HG03520 (cell line): ENCODE measurements around the gene ASL.
"Not testable (repeated sequence)": the region's sequence is repeated elsewhere in the genome, so short reads cannot be mapped to it uniquely, and the experiment has no call there.

Experiments
- ATAC-seq: cut with Tn5 transposase; IDR thresholded peaks from one replicate; pipeline ENCODE4 v1.9.1; 2021; ENCODE audit warnings: mild to moderate bottlenecking, moderate library complexity; ENCODE audit not compliant: unreplicated experiment

ASL gene

GRCh38 chr7:66075590-66076461, at the start of gene ASL:
Gene ASL (plus strand): TSS chr7:66075819. CDS start chr7:66076082, 263 bp downstream.
- ATAC-seq: peak; percentile 98

GRCh38 chr7:66028342-66028741, 47.3 kb upstream of the ASL start:
- not testable (repeated sequence) for ATAC-seq

- no peak for ATAC-seq
Observed at GRCh38 chr7:66033471-66034385, 41.9 kb upstream of the ASL start.

GRCh38 chr7:66034436-66035010, 41.1 kb upstream of the ASL start:
- not testable (repeated sequence) for ATAC-seq

- no peak for ATAC-seq
Observed at GRCh38 chr7:66036382-66036781, 39.2 kb upstream of the ASL start.

- no peak for ATAC-seq
Observed at GRCh38 chr7:66036788-66037187, 38.8 kb upstream of the ASL start.

GRCh38 chr7:66039094-66039670, 36.4 kb upstream of the ASL start:
- ATAC-seq: no peak

GRCh38 chr7:66043681-66044497, 31.7 kb upstream of the ASL start:
- no peak for ATAC-seq

GRCh38 chr7:66044498-66044854, 31.1 kb upstream of the ASL start:
- ATAC-seq: not testable (repeated sequence)

- no peak for ATAC-seq
Observed at GRCh38 chr7:66047426-66047825, 28.2 kb upstream of the ASL start.

- ATAC-seq: not testable (repeated sequence)
Observed at GRCh38 chr7:66049886-66050285, 25.7 kb upstream of the ASL start.

GRCh38 chr7:66050337-66050957, 25.2 kb upstream of the ASL start:
- ATAC-seq: no peak

GRCh38 chr7:66050990-66051448, 24.6 kb upstream of the ASL start:
- ATAC-seq: no peak

GRCh38 chr7:66052447-66052846, 23.2 kb upstream of the ASL start:
- ATAC-seq: no peak

- ATAC-seq: no peak
Observed at GRCh38 chr7:66054063-66054462, 21.6 kb upstream of the ASL start.

- peak; percentile 63 for ATAC-seq
Observed at GRCh38 chr7:66055321-66055956, 20.2 kb upstream of the ASL start.

- ATAC-seq: no peak
Observed at GRCh38 chr7:66060796-66061195, 14.8 kb upstream of the ASL start.

GRCh38 chr7:66069732-66070131, 5.9 kb upstream of the ASL start:
- no peak for ATAC-seq

- no peak for ATAC-seq
Observed at GRCh38 chr7:66070222-66070621, 5.4 kb upstream of the ASL start.
